Measurements from ENCODE around the gene ARHGEF10L.

The ARHGEF10L gene

DNA sequence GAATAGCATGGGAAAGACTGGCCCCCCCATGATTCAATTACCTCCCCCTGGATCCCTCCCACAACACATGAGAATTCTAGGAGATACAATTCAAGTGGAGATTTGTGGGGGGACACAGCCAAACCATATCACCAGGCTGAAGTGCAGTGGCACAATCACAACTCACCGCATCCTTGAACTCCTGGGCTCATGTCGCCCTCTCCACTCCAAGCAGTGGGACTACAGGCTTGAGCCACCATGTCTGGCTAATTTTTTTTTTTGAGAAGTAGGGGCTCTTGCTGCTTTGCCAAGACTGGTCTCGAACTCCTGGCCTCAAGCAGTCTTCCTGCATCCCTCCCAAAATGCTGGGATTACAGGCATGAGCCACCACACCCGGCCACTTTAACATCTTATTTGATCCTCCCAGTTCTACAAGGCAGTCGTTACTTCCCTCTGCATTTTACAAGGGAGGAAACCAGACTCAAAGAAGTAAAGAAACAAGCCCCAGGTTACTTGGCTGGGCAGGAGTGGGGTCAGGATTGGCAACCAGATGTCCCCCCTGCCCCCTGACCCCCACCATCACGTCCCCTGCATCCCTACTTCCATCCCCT, 188.7 kb downstream of the ARHGEF10L start:
- no peak overlapping the region for H3K27ac Mint-ChIP-seq
- no peaks in the 10 kb centered on the region for H3K4me1 Mint-ChIP-seq
- no peaks in the 10 kb centered on the region for H3K36me3 Mint-ChIP-seq
- H3K4me3 Mint-ChIP-seq = no peak overlapping the region
- H3K9me3 Mint-ChIP-seq = no peaks in the 10 kb centered on the region
- no peaks in the 10 kb centered on the region for H3K27me3 Mint-ChIP-seq

DNA sequence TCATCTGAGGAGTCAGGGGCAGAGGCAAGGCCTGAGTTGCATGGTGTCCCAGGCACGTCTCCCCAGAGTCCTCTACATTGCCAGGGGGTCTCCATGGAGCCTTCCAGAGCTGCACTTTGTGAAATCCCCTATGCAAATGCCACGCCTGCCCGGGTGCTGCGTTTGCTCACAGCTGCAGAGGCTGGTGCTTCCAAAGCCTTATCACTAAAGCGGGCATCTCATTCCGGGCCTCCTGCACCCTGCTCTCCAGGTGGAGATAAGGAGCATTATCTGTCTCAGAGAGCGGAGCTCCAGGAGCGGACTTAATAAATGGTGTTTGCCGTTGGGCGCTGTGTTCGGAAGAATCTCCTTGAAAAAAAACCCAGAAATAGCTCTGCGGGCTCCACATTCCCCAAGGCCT, 189.8 kb downstream of the ARHGEF10L start:
- Mint-ChIP-seq H3K27ac (no peak overlapping the region), H3K9me3 (no peaks in the 10 kb centered on the region), H3K27me3 (no peaks in the 10 kb centered on the region), H3K4me1 (no peaks in the 10 kb centered on the region), H3K36me3 (no peaks in the 10 kb centered on the region), H3K4me3 (no peak overlapping the region)

- H3K27me3 Mint-ChIP-seq = no peaks in the 10 kb centered on the region
- H3K9me3 Mint-ChIP-seq = no peaks in the 10 kb centered on the region
- H3K27ac Mint-ChIP-seq = no peak overlapping the region
- H3K4me1 Mint-ChIP-seq = no peaks in the 10 kb centered on the region
- no peaks in the 10 kb centered on the region for H3K36me3 Mint-ChIP-seq
- H3K4me3 Mint-ChIP-seq = no peak overlapping the region
Observed at GRCh38 chr1:17729909-17730308, 190.4 kb downstream of the ARHGEF10L start.

DNA sequence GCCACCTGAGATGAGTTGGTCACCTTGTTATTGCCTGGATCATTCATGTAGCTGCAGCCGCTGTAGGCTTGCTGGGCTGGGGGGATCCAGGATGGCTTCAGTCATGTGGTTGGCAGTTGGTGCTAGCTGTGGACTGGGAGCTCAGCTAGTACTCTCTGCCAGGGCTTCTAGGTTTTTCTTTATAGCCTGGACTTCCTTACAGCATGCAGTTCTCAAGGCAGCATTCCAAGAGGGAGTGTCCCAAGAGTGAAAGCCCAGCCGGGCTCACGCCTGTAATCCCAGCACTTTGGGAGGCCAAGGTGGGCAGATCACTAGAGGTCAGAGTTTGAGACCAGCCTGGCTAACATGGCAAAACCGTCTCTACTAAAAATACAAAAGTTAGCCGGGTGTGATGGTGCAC, 192.0 kb downstream of the ARHGEF10L start:
- H3K4me1 Mint-ChIP-seq = no peaks in the 10 kb centered on the region
- no peak overlapping the region for H3K4me3 Mint-ChIP-seq
- H3K9me3 Mint-ChIP-seq = no peaks in the 10 kb centered on the region
- no peak overlapping the region for H3K27ac Mint-ChIP-seq
- H3K27me3 Mint-ChIP-seq = no peaks in the 10 kb centered on the region
- no peaks in the 10 kb centered on the region for H3K36me3 Mint-ChIP-seq

GRCh38 chr1:17732475-17732874, 193.0 kb downstream of the ARHGEF10L start:
- Mint-ChIP-seq H3K4me3 (no peak overlapping the region), H3K27me3 (peaks cover 1% of the 10 kb centered on the region), H3K9me3 (no peaks in the 10 kb centered on the region), H3K4me1 (no peaks in the 10 kb centered on the region), H3K27ac (no peak overlapping the region), H3K36me3 (no peaks in the 10 kb centered on the region)

GRCh38 chr1:17733661-17734060, 194.2 kb downstream of the ARHGEF10L start:
- no peaks in the 10 kb centered on the region for H3K9me3 Mint-ChIP-seq
- H3K4me1 Mint-ChIP-seq = no peaks in the 10 kb centered on the region
- H3K36me3 Mint-ChIP-seq = no peaks in the 10 kb centered on the region
- H3K27me3 Mint-ChIP-seq = peaks cover 5% of the 10 kb centered on the region
- H3K27ac Mint-ChIP-seq = no peak overlapping the region
- H3K4me3 Mint-ChIP-seq = no peak overlapping the region

GRCh38 chr1:17734609-17735008, 195.1 kb downstream of the ARHGEF10L start:
- no peaks in the 10 kb centered on the region for H3K9me3 Mint-ChIP-seq
- peaks cover 5% of the 10 kb centered on the region for H3K27me3 Mint-ChIP-seq
- H3K4me1 Mint-ChIP-seq = no peaks in the 10 kb centered on the region
- H3K27ac Mint-ChIP-seq = no peak overlapping the region
- no peak overlapping the region for H3K4me3 Mint-ChIP-seq
- H3K36me3 Mint-ChIP-seq = no peaks in the 10 kb centered on the region

GRCh38 chr1:17735348-17735747, 195.8 kb downstream of the ARHGEF10L start:
- H3K27me3 Mint-ChIP-seq = peaks cover 5% of the 10 kb centered on the region
- no peaks in the 10 kb centered on the region for H3K4me1 Mint-ChIP-seq
- no peaks in the 10 kb centered on the region for H3K36me3 Mint-ChIP-seq
- no peak overlapping the region for H3K4me3 Mint-ChIP-seq
- no peak overlapping the region for H3K27ac Mint-ChIP-seq
- H3K9me3 Mint-ChIP-seq = no peaks in the 10 kb centered on the region

GRCh38 chr1:17735793-17736192, 196.3 kb downstream of the ARHGEF10L start:
- no peak overlapping the region for H3K27ac Mint-ChIP-seq
- no peaks in the 10 kb centered on the region for H3K4me1 Mint-ChIP-seq
- no peaks in the 10 kb centered on the region for H3K9me3 Mint-ChIP-seq
- H3K27me3 Mint-ChIP-seq = peaks cover 5% of the 10 kb centered on the region
- no peak overlapping the region for H3K4me3 Mint-ChIP-seq
- no peaks in the 10 kb centered on the region for H3K36me3 Mint-ChIP-seq

GRCh38 chr1:17736625-17737024, 197.1 kb downstream of the ARHGEF10L start:
- peaks cover 8% of the 10 kb centered on the region for H3K27me3 Mint-ChIP-seq
- no peaks in the 10 kb centered on the region for H3K4me1 Mint-ChIP-seq
- H3K9me3 Mint-ChIP-seq = no peaks in the 10 kb centered on the region
- no peaks in the 10 kb centered on the region for H3K36me3 Mint-ChIP-seq
- H3K4me3 Mint-ChIP-seq = no peak overlapping the region
- H3K27ac Mint-ChIP-seq = no peak overlapping the region

- H3K27ac Mint-ChIP-seq = no peak overlapping the region
- H3K9me3 Mint-ChIP-seq = no peaks in the 10 kb centered on the region
- no peaks in the 10 kb centered on the region for H3K4me1 Mint-ChIP-seq
- peaks cover 11% of the 10 kb centered on the region for H3K27me3 Mint-ChIP-seq
- H3K36me3 Mint-ChIP-seq = no peaks in the 10 kb centered on the region
- H3K4me3 Mint-ChIP-seq = no peak overlapping the region
Observed at GRCh38 chr1:17739050-17739449, 199.6 kb downstream of the ARHGEF10L start.

- Mint-ChIP-seq H3K4me1 (no peaks in the 10 kb centered on the region), H3K36me3 (no peaks in the 10 kb centered on the region), H3K4me3 (no peak overlapping the region), H3K27ac (no peak overlapping the region), H3K27me3 (peaks cover 15% of the 10 kb centered on the region), H3K9me3 (no peaks in the 10 kb centered on the region)
Observed at GRCh38 chr1:17741052-17741451, 201.6 kb downstream of the ARHGEF10L start.

DNA sequence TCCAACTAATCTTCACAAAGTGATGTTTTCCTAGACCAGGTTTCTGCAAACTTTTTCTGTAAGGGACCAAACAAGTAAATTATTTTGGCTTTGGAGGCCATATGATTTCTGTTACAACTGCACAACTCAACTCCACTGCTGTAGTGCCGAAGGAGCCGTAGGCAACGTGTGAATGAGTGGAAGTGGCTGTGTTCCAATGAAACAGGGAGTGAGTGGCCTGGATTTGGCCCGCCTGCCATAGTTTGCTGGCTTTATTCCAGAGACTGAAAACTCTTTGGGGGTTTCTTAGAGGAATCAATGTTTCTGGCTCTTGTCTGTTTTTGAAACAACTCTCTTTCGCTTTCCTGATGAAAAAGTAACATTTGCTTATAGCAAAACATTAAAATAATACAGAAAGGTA, 203.1 kb downstream of the ARHGEF10L start:
- no peaks in the 10 kb centered on the region for H3K9me3 Mint-ChIP-seq
- H3K4me1 Mint-ChIP-seq = no peaks in the 10 kb centered on the region
- no peaks in the 10 kb centered on the region for H3K36me3 Mint-ChIP-seq
- no peak overlapping the region for H3K4me3 Mint-ChIP-seq
- H3K27me3 Mint-ChIP-seq = peaks cover 13% of the 10 kb centered on the region
- H3K27ac Mint-ChIP-seq = no peak overlapping the region

DNA sequence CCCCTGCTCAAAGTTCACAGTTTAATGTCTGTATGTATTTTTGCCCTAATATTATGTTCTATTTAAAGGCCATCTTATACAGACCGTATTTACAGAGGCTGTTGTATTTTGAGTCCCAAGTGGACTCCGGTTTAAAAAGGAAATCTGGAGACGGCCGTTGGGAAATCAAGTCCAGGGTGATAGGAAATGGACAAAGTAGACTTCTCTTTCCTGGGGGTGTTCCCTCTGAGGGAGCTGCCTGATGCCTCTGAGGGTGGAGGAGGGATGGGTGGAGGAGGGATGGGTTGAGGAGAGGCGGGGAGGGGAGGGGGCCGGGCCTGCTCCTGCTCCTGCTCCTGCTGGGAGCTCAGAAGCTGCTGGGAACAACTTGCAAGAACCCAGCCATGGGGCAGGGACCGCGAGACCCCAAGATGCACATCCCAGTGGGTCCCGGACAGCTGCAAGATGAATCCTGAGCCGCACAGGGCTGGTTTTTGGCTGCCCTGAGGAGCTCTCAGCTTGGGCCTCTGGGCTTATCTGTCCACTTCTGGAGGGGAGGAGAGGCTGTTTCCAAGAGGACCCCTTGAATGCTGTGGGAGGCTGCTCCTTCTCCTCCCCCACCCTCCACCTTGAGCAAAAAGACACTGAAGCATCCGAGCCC, 203.6 kb downstream of the ARHGEF10L start:
- Mint-ChIP-seq H3K4me1 (no peaks in the 10 kb centered on the region), H3K36me3 (no peaks in the 10 kb centered on the region), H3K9me3 (no peaks in the 10 kb centered on the region), H3K27me3 (peaks cover 10% of the 10 kb centered on the region), H3K4me3 (no peak overlapping the region), H3K27ac (no peak overlapping the region)

DNA sequence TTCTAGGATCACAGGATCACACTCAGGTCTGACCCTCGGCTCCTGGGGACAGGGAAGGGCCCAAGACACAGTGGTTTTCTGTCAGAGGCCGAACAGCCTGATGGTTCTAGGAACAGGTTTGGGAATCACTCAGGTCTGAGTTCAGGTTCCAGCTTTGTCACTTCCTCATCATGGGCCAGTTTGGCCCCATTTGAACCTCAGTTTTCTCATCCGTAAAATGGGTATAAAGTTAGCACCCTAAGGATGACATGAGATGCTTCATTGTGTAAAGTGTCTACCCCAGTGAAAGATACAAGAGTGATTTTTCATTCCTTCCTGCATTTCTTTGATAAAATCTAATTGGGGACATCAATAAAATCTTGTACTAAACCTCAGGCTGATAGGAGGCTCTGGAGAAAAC, 204.4 kb downstream of the ARHGEF10L start:
- no peak overlapping the region for H3K4me3 Mint-ChIP-seq
- no peaks in the 10 kb centered on the region for H3K4me1 Mint-ChIP-seq
- no peaks in the 10 kb centered on the region for H3K36me3 Mint-ChIP-seq
- H3K27me3 Mint-ChIP-seq = peaks cover 10% of the 10 kb centered on the region
- H3K27ac Mint-ChIP-seq = no peak overlapping the region
- no peaks in the 10 kb centered on the region for H3K9me3 Mint-ChIP-seq

DNA sequence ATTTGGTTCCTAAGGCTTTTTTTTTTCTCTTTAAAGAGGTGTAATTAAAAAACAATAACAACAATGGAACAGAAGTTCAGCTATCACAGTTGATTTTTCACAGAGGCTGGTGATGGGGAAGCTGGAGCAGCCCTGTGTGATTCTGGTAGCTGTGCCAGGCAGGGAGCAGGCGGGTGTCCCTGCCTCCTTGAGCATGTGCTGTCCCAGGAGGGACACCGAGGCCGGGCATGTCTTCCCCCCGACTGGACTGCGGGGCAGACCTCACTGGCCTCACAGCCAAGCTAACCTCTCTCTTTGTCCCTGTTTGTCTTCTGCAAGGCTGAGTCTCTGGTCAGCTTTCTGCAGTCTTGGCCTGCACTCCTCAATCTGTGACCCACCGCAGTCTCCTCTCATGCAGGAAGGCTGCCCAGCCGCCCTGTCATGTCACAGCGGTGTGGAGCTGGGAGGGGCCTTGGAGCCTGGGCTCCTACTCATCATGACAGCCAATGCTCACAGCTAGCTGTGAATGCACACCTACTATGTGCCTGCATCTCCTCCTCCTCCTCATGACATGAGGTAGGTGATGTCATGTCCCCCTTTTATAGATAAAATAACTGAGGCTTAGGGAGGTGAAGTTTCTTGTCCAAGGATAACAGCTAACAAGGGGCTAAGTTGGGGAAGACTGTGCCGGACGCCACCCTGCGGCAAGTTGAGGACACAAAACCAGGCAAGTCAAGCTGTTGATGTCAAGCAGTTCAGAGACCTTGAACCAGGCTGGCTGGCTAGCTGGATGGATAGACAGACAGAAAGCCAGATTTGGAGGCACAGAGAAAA, 205.4 kb downstream of the ARHGEF10L start:
- Mint-ChIP-seq H3K27ac (no peak overlapping the region), H3K36me3 (no peaks in the 10 kb centered on the region), H3K4me3 (no peak overlapping the region), H3K27me3 (peaks cover 10% of the 10 kb centered on the region), H3K9me3 (no peaks in the 10 kb centered on the region), H3K4me1 (no peaks in the 10 kb centered on the region)
